ENCODE measurements around the gene NMNAT2. TPM values are rescaled to one million over a fixed set of nuclear protein-coding genes. Genes with fewer than 3 reads are reported as not detected.
"Not testable (repeated sequence)": the region's sequence is repeated elsewhere in the genome, so short reads cannot be mapped to it uniquely, and the experiment has no call there.

The NMNAT2 gene
- total RNA-seq, 6 experiments from 2014 or later, result 20.2 to 31.4 (median 23.8) TPM

DNA sequence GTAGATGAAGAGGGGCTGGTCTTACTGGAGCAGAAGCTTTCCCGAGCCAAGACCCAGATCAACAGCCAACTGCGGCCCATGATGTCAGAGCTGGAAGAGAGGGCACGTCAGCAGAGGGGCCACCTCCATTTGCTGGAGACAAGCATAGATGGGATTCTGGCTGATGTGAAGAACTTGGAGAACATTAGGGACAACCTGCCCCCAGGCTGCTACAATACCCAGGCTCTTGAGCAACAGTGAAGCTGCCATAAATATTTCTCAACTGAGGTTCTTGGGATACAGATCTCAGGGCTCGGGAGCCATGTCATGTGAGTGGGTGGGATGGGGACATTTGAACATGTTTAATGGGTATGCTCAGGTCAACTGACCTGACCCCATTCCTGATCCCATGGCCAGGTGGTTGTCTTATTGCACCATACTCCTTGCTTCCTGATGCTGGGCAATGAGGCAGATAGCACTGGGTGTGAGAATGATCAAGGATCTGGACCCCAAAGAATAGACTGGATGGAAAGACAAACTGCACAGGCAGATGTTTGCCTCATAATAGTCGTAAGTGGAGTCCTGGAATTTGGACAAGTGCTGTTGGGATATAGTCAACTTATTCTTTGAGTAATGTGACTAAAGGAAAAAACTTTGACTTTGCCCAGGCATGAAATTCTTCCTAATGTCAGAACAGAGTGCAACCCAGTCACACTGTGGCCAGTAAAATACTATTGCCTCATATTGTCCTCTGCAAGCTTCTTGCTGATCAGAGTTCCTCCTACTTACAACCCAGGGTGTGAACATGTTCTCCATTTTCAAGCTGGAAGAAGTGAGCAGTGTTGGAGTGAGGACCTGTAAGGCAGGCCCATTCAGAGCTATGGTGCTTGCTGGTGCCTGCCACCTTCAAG, 174.8 kb downstream of the NMNAT2 start:
- Mint-ChIP-seq H3K4me3 (no peak overlapping the region), H3K27me3 (ENCODE audit: insufficient read depth) (no peaks in the 10 kb centered on the region; the same call in 1 of the 2 replicates), H3K9me3 (no peaks in the 10 kb centered on the region), H3K36me3 (ENCODE audit: low read depth) (peaks cover 25% of the 10 kb centered on the region), H3K4me1 (ENCODE audit: low read depth) (peaks cover 83% of the 10 kb centered on the region), H3K27ac (peak overlapping the region; percentile 18; the same call in 1 of the 2 replicates)
- no peak for DNase-seq
- TF ChIP-seq, protein P1, sequence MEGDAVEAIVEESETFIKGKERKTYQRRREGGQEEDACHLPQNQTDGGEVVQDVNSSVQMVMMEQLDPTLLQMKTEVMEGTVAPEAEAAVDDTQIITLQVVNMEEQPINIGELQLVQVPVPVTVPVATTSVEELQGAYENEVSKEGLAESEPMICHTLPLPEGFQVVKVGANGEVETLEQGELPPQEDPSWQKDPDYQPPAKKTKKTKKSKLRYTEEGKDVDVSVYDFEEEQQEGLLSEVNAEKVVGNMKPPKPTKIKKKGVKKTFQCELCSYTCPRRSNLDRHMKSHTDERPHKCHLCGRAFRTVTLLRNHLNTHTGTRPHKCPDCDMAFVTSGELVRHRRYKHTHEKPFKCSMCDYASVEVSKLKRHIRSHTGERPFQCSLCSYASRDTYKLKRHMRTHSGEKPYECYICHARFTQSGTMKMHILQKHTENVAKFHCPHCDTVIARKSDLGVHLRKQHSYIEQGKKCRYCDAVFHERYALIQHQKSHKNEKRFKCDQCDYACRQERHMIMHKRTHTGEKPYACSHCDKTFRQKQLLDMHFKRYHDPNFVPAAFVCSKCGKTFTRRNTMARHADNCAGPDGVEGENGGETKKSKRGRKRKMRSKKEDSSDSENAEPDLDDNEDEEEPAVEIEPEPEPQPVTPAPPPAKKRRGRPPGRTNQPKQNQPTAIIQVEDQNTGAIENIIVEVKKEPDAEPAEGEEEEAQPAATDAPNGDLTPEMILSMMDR (IDR thresholded peaks at IDR 0.05), result no peak

DNA sequence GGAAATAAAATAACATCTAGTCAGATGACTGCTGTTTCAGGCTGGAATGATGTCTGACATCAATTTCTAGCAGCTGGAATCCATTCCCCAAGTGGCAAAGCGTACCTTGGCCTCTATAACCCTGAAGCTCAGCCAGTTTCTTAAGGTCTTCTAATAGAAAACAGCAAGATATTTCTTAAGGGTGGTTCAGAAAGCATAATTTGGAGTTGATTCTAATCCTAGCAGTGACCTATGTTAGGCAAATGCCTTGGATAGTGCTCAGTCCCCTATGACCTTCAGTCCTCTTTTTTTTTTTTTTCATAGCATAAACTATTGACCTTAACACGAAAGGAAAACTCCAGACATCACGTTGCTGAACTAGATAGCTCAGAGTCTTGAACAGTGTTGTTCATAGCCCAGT, 175.6 kb downstream of the NMNAT2 start:
- H3K36me3 Mint-ChIP-seq (ENCODE audit: low read depth), result peaks cover 25% of the 10 kb centered on the region

DNA sequence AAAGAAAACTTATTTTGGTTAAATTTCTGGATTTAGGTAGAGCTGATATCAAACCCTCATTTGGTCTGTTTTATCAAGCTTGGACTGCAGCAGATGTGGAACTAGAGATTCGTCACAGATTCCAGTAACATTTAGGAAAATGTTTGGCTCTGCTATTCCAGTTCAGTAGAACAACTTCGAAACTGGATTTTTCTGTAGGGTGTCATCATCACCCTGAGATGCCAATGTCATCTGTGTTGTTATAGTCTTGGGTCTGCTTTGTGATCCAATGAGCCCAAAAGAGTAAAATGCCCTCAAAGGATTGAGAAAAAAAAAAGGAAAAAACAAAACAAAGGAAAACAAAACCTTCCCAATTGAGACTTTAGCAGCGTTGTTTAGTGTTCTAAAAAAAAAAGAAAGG, 176.7 kb downstream of the NMNAT2 start:
- H3K27me3 Mint-ChIP-seq (ENCODE audit: insufficient read depth), result no peaks in the 10 kb centered on the region; the same call in 1 of the 2 replicates
- peaks cover 87% of the 10 kb centered on the region for H3K4me1 Mint-ChIP-seq (ENCODE audit: low read depth)
- peaks cover 25% of the 10 kb centered on the region for H3K36me3 Mint-ChIP-seq (ENCODE audit: low read depth)
- no peaks in the 10 kb centered on the region for H3K9me3 Mint-ChIP-seq
- TF ChIP-seq, protein P1 (IDR thresholded peaks at IDR 0.05), result no peak
- DNase-seq, result peak; percentile 59
- H3K27ac Mint-ChIP-seq, result peak overlapping the region; percentile 84
- H3K4me3 Mint-ChIP-seq, result peak overlapping the region; percentile 56

More for the DNA sequence above, 175.6 kb downstream of the NMNAT2 start:
- Mint-ChIP-seq H3K9me3 (no peaks in the 10 kb centered on the region), H3K27me3 (ENCODE audit: insufficient read depth) (no peaks in the 10 kb centered on the region; the same call in 1 of the 2 replicates), H3K4me3 (no peak overlapping the region), H3K4me1 (ENCODE audit: low read depth) (peaks cover 84% of the 10 kb centered on the region), H3K27ac (no peak overlapping the region; the same call in 1 of the 2 replicates)
- TF ChIP-seq, protein P1 (IDR thresholded peaks at IDR 0.05), result no peak
- DNase-seq, result no peak

DNA sequence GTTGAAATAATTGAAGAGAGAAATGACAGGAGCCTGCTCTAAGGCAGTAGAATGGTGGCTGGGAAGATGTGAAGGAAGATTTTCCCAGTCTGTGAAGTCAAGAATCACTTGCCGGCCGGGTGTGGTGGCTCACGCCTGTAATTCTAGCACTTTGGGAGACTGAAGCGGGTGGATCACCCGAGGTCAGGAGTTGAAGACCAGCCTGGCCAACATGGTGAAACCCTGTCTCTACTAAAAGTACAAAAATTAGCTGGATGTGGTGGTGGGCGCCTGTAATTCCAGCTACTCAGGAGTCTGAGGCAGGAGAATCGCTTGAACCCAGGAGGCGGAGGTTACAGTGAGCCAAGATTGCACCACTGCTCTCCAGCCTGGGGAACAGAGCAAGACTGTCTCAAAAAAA, 177.3 kb downstream of the NMNAT2 start:
- Mint-ChIP-seq H3K36me3 (ENCODE audit: low read depth) (peaks cover 25% of the 10 kb centered on the region), H3K27ac (peak overlapping the region; percentile 84), H3K4me1 (ENCODE audit: low read depth) (peaks cover 90% of the 10 kb centered on the region)
- DNase-seq; H3K9me3 Mint-ChIP-seq; H3K27me3 Mint-ChIP-seq (ENCODE audit: insufficient read depth); H3K4me3 Mint-ChIP-seq: not testable (repeated sequence)

DNA sequence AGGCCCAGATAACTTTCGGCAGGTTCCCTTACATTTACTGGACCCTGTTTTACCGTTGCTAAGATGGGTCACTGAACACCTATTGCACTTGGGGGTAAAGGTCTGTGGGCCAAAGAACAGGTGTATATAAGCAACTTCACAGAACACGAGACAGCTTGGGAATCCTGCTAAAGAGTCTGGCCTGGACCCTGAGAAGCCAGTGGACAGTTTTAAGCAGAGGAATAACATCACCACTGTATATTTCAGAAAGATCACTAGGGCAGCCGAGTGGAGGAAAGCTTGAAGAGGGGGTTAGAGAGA, 177.7 kb downstream of the NMNAT2 start:
- H3K4me1 Mint-ChIP-seq (ENCODE audit: low read depth), result peaks cover 94% of the 10 kb centered on the region
- H3K27ac Mint-ChIP-seq, result peak overlapping the region; percentile 84
- TF ChIP-seq, protein P1 (IDR thresholded peaks at IDR 0.05), result no peak
- DNase-seq, result no peak
- no peaks in the 10 kb centered on the region for H3K9me3 Mint-ChIP-seq
- no peaks in the 10 kb centered on the region; the same call in 1 of the 2 replicates for H3K27me3 Mint-ChIP-seq (ENCODE audit: insufficient read depth)
- no peak overlapping the region for H3K4me3 Mint-ChIP-seq
- peaks cover 25% of the 10 kb centered on the region for H3K36me3 Mint-ChIP-seq (ENCODE audit: low read depth)

DNA sequence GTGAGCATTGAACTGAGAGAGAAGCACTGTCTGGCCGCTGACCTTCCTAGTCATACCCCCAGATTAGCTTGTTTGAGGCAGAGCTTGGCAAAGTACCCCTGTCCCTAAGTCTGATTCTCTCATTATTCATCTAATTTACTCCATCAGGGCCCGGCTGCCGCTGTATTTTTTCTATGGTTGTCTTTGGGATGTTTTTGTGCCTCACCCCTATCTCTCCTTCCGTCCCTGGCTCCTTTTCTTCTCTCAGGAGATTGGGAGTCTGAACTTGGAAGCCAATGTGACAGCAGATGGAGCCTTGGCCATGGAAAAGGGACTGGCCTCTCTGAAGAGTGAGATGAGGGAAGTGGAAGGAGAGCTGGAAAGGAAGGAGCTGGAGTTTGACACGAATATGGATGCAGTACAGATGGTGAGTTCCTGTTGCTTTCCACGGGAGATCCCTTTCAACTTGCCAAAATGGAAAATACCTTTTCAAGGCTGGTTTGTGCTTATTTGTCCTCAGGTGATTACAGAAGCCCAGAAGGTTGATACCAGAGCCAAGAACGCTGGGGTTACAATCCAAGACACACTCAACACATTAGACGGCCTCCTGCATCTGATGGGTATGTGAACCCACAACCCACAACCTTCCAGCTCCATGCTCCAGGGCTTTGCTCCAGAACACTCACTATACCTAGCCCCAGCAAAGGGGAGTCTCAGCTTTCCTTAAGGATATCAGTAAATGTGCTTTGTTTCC, 178.2 kb downstream of the NMNAT2 start:
- Mint-ChIP-seq H3K4me1 (ENCODE audit: low read depth) (peaks cover 99% of the 10 kb centered on the region), H3K4me3 (no peak overlapping the region), H3K9me3 (no peaks in the 10 kb centered on the region), H3K27ac (peak overlapping the region; percentile 83), H3K36me3 (ENCODE audit: low read depth) (peaks cover 30% of the 10 kb centered on the region), H3K27me3 (ENCODE audit: insufficient read depth) (no peaks in the 10 kb centered on the region; the same call in 1 of the 2 replicates)
- DNase-seq, result no peak
- TF ChIP-seq, protein P1 (IDR thresholded peaks at IDR 0.05), result no peak
